Measurements from ENCODE around the gene PRPSAP2.
A peak's percentile ranks its signal among the peaks of the same experiment; 100 is the strongest.

Gene PRPSAP2

GRCh38 chr17:18963126-18964017 lies 105.4 kb downstream of the PRPSAP2 start:
- no peak for DNase-seq

- no peak for DNase-seq
Measured at GRCh38 chr17:18964018-18964351, 106.1 kb downstream of the PRPSAP2 start.

DNA sequence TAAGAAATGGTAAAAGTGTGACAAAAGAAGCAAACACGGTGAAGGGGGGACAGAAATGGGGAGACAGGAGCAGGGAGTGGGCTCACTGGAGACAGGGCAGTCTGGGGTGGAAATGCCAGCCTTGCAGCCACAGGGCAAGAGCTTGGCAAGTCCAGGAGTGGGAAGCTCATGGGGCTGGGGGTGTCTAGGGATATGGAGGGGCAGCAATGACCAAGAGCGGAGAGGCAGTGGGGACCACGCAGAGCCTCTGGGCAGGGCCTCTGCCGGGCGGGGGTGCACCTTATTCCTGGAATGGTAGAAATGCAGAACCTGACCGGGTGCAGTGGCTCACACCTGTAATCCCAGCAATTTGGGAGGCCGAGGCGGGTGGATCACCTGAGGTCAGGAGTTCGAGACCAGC lies 106.6 kb downstream of the PRPSAP2 start:
- DNase-seq = no peak

- DNase-seq = no peak
Measured at GRCh38 chr17:18965530-18966236, 107.8 kb downstream of the PRPSAP2 start.

GRCh38 chr17:18966831-18967624 lies 109.1 kb downstream of the PRPSAP2 start:
- DNase-seq = peak; percentile 88

DNA sequence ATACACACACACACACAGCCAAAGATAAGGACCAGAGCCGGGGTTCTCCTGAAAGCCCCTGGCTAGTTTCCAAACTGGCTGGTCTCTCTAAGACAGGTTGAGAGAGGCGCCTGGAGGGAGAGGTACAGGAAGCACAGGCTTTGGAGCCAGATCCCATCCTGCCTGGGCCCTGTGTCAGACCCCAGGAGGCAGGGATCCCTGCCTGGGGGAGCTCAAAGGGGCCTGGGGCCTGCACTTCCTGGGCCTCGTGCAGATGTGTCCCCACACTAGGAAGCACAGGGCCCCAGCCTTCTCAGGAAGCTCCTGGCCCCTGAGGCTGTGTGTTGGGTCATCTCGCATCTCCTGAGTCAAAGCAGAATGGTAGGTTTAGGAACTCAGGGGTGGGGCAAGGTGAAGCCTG lies 110.0 kb downstream of the PRPSAP2 start:
- peak; percentile 31 for DNase-seq

GRCh38 chr17:18968345-18968744 lies 110.4 kb downstream of the PRPSAP2 start:
- no peak for DNase-seq

GRCh38 chr17:18968945-18969887 lies 111.3 kb downstream of the PRPSAP2 start:
- DNase-seq = no peak

- no peak for DNase-seq
Measured at GRCh38 chr17:18970582-18971480, 112.9 kb downstream of the PRPSAP2 start.

GRCh38 chr17:18971801-18972200 lies 113.9 kb downstream of the PRPSAP2 start:
- DNase-seq = no peak

DNA sequence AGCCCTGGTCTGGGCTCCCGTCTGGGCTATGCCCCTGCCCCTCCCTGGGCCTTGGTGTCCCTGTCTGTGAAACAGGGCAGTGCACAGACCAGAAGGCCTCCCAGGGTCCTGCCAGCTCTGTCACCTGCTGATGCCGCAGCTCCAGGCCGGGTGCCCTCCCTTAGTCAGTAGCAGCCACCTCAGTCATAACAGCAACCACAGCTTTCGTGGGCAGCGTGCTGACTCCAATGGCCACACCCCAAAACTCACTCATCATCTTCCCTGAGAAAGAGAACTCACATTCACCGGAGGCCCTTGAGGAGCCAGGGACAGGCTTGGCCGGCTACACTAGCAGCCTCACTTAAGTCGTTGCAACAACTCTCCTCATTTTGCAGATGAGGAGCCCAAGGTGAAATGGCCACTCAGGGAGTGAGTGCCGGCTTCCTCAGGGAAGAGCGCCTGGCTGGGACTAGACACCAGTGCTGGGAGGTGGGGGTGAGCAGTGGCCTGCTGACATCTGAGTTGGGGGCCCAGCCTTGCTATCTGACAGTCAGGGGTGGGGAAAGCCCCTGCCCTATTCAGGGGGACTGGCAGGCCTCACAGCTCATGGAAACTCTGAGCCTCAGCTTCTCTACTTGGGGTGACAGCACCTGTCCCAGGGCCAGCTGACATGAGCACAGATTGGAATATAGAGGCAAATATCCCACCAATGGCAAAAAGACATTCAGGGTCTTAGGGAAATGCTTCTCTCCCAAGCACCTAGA lies 116.6 kb downstream of the PRPSAP2 start:
- DNase-seq = no peak

DNA sequence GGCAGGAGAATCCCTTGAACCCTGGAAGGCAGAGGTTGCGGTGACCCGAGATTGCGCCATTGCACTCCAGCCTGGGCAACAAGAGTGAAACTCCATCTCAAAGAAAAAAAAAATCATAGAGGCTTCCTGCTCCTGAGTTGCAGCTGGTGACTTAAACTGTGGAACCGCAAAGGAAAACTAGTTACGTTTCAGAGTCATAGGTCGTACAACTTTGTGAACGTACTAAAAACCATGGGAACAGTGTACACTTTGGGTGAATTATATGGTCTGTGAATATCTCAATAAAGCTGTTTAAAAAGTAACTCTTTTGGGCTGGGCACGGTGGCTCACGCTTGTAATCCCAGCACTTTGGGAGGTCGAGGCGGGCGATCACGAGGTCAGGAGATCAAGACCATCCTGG lies 117.7 kb downstream of the PRPSAP2 start:
- no peak for DNase-seq

GRCh38 chr17:18976201-18976600 lies 118.3 kb downstream of the PRPSAP2 start:
- DNase-seq = no peak

DNA sequence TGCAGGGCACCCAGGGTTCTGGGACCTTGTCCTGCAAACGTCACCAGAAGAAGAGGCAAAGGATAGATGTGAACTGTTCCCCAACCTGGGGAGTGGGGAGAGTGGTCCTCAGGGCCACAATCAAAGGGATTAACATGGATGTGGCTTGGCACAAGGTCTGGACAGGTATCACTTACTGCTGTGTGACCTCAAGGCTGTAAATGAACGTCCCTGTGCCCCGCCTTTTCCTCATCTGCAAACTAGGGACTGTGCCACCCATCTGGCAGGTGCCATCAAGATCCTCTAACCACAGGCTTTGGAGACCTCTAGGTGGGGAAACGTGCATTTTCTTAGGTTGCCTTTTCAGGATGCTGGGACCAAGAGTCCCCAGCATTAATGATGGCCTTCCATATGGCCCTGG lies 119.1 kb downstream of the PRPSAP2 start:
- DNase-seq = no peak

DNA sequence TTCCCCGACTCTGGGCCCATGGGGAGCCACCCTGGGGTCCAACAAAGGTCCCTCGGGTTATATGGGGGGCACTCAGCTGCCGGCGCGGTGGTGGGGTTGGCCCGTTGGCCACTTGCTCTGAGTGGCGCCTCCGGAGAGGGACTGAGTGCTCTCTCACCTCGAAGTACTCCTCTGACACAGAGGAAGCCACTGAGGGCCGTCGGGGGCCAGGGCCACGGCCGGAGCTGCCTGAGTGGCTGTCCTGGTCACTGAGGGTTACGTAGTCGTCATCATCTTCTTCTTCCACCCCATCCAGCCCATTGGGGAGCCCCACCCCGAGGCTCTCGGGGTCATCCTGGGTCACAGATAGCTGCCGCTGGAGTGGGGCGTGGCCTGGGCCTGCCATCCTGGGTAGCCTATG lies 119.7 kb downstream of the PRPSAP2 start:
- no peak for DNase-seq

GRCh38 chr17:18978050-18978449 lies 120.1 kb downstream of the PRPSAP2 start:
- DNase-seq = no peak

- no peak for DNase-seq
Measured at GRCh38 chr17:18978655-18979054, 120.7 kb downstream of the PRPSAP2 start.

Data from NCI-H2171 treated with DMSO at 0.1 percent for 48 hours (cell line).